HG03103 (cell line): Measurements from ENCODE around the gene ABCC12.
"Not testable (repeated sequence)": the region's sequence is repeated elsewhere in the genome, so short reads cannot be mapped to it uniquely, and the experiment has no call there.

ENCODE experiments used
- ATAC-seq: cut with Tn5 transposase; IDR thresholded peaks from one replicate; pipeline ENCODE4 v1.9.1; 2021; ENCODE audit warnings: low read depth; ENCODE audit not compliant: unreplicated experiment

ABCC12 gene

GRCh38 chr16:48155926-48156789, at the start of gene ABCC12:
Gene ABCC12 (minus strand): TSS chr16:48155993. CDS start chr16:48146424, 9,569 bp downstream.
- no peak for ATAC-seq

- ATAC-seq = no peak
These were observed 49.0 kb upstream of the ABCC12 start for GRCh38 chr16:48204825-48205151.

- ATAC-seq = no peak
These were observed 48.4 kb upstream of the ABCC12 start for GRCh38 chr16:48203974-48204824.

GRCh38 chr16:48201515-48202201, 45.9 kb upstream of the ABCC12 start:
- ATAC-seq = no peak

GRCh38 chr16:48197294-48197693, 41.5 kb upstream of the ABCC12 start:
- no peak for ATAC-seq

- ATAC-seq = no peak
These were observed 39.2 kb upstream of the ABCC12 start for GRCh38 chr16:48194828-48195556.

- no peak for ATAC-seq
These were observed 38.1 kb upstream of the ABCC12 start for GRCh38 chr16:48193846-48194245.

- ATAC-seq = peak; percentile 81
These were observed 32.8 kb upstream of the ABCC12 start for GRCh38 chr16:48188449-48189102.

- ATAC-seq = no peak
These were observed 32.0 kb upstream of the ABCC12 start for GRCh38 chr16:48187779-48188178.

- no peak for ATAC-seq
These were observed 28.9 kb upstream of the ABCC12 start for GRCh38 chr16:48184681-48185080.

- ATAC-seq = no peak
These were observed 27.3 kb upstream of the ABCC12 start for GRCh38 chr16:48182979-48183537.

GRCh38 chr16:48181746-48182520, 26.1 kb upstream of the ABCC12 start:
- ATAC-seq = not testable (repeated sequence)

- ATAC-seq = no peak
These were observed 25.2 kb upstream of the ABCC12 start for GRCh38 chr16:48180868-48181480.

- no peak for ATAC-seq
These were observed 21.0 kb upstream of the ABCC12 start for GRCh38 chr16:48176635-48177408.

- no peak for ATAC-seq
These were observed 18.1 kb upstream of the ABCC12 start for GRCh38 chr16:48173889-48174288.

GRCh38 chr16:48172682-48173081, 16.9 kb upstream of the ABCC12 start:
- no peak for ATAC-seq

- no peak for ATAC-seq
These were observed 14.1 kb upstream of the ABCC12 start for GRCh38 chr16:48169896-48170295.

GRCh38 chr16:48168075-48168474, 12.3 kb upstream of the ABCC12 start:
- no peak for ATAC-seq
